Cardiac muscle cell (in vitro differentiated cells and primary cell): ENCODE results near the gene CD46. TPM values are rescaled to one million over a fixed set of nuclear protein-coding genes. Genes with fewer than 3 reads are reported as not detected.

Experiments used
- DNase-seq, 2 donors: peaks; one replicate each; pipeline versions ENCODE4 v3.0.0 to v3.0.0-alpha.2; 2010 to 2017; ENCODE audit warnings: low read depth in 1 of 2, low spot score in 1 of 2
- H3K27ac ChIP-seq: fragments of 200-600 bp; sonication (generic); 2 replicates; pipeline ENCODE4 v1.5.1; 2016
- H3K27me3 ChIP-seq: fragments of 200-600 bp; sonication (generic); 2 replicates; pipeline ENCODE4 v1.6.0; 2016; ENCODE audit warnings: control low read depth
- H3K36me3 ChIP-seq: fragments of 200-600 bp; sonication (generic); 2 replicates; pipeline ENCODE4 v1.5.1; 2016; ENCODE audit warnings: control low read depth
- H3K4me1 ChIP-seq: fragments of 200-600 bp; sonication (generic); 2 replicates; pipeline ENCODE4 v1.8.1; 2017; ENCODE audit warnings: low read depth, mild to moderate bottlenecking, mixed run types
- H3K4me3 ChIP-seq: fragments of 200-600 bp; sonication (generic); 2 replicates; pipeline ENCODE4 v1.5.1; 2016; ENCODE audit warnings: mild to moderate bottlenecking
- H3K9me3 ChIP-seq: fragments of 200-600 bp; sonication (generic); 2 replicates; pipeline ENCODE4 v1.5.1; 2017; ENCODE audit warnings: low read depth, mild to moderate bottlenecking, control low read depth
- CTCF ChIP-seq: IDR thresholded peaks from 2 replicates; pipeline ENCODE4 v1.5.1; 2012; ENCODE audit warnings: low read depth, mild to moderate bottlenecking, low read length
- polyA plus RNA-seq: library from polyadenylated mRNA; unstranded; fragments of >200 nt; fragmentation: Nextera tagmentation; extraction: Ambion mirVana; gene quantifications from 2 replicates; pipeline ENCODE4 v1.2.1, GENCODE V29; 2016
- total RNA-seq: library from RNA; depleted of rRNA; stranded (reverse); fragments of >200 nt; gene quantifications from 2 replicates; pipeline ENCODE4 v1.2.3, GENCODE V29; 2016

The CD46 gene
- total and polyA plus RNA-seq, 2 experiments from 2014 or later: 91.7 to 123 TPM

- Histone ChIP-seq H3K4me1 (peaks cover 12% of the 10 kb centered on the region), H3K9me3 (no peaks in the 10 kb centered on the region), H3K27ac (no peak overlapping the region), H3K4me3 (no peak overlapping the region), H3K27me3 (no peaks in the 10 kb centered on the region), H3K36me3 (no peaks in the 10 kb centered on the region)
- TF ChIP-seq CTCF: no peak
- no peak for DNase-seq
These were observed 69.0 kb downstream of the CD46 start for GRCh38 chr1:207820568-207821463.

- Histone ChIP-seq H3K9me3 (no peaks in the 10 kb centered on the region), H3K27ac (no peak overlapping the region), H3K27me3 (no peaks in the 10 kb centered on the region), H3K36me3 (no peaks in the 10 kb centered on the region), H3K4me1 (peaks cover 12% of the 10 kb centered on the region), H3K4me3 (no peak overlapping the region)
- no peak for DNase-seq
- TF ChIP-seq CTCF: no peak
These were observed 69.7 kb downstream of the CD46 start for GRCh38 chr1:207821464-207822045.

- Histone ChIP-seq H3K4me1 (peaks cover 12% of the 10 kb centered on the region), H3K27ac (no peak overlapping the region), H3K36me3 (no peaks in the 10 kb centered on the region), H3K4me3 (no peak overlapping the region), H3K9me3 (no peaks in the 10 kb centered on the region), H3K27me3 (no peaks in the 10 kb centered on the region)
- DNase-seq: no peak
- TF ChIP-seq CTCF: no peak
These were observed 70.3 kb downstream of the CD46 start for GRCh38 chr1:207822124-207822601.

GRCh38 chr1:207822602-207823451 lies 71.0 kb downstream of the CD46 start:
- H3K27ac ChIP-seq: no peak overlapping the region
- TF ChIP-seq CTCF: no peak
- H3K4me1 ChIP-seq: peaks cover 12% of the 10 kb centered on the region
- H3K9me3 ChIP-seq: no peaks in the 10 kb centered on the region
- H3K27me3 ChIP-seq: no peaks in the 10 kb centered on the region
- H3K4me3 ChIP-seq: no peak overlapping the region
- DNase-seq: peak in 1 of 2 donors; percentile 36
- no peaks in the 10 kb centered on the region for H3K36me3 ChIP-seq

- Histone ChIP-seq H3K36me3 (no peaks in the 10 kb centered on the region), H3K4me3 (no peak overlapping the region), H3K4me1 (peaks cover 11% of the 10 kb centered on the region), H3K9me3 (no peaks in the 10 kb centered on the region), H3K27ac (no peak overlapping the region), H3K27me3 (no peaks in the 10 kb centered on the region)
- no peak for TF ChIP-seq CTCF
- DNase-seq: no peak
These were observed 71.7 kb downstream of the CD46 start for GRCh38 chr1:207823531-207823879.
